ENCODE data around the gene LRP5. TPM values are rescaled to one million over a fixed set of nuclear protein-coding genes. Genes with fewer than 3 reads are reported as not detected.

The LRP5 gene
- total RNA-seq, 2 donors from 2014 or later: 86.8 to 106 TPM

DNA sequence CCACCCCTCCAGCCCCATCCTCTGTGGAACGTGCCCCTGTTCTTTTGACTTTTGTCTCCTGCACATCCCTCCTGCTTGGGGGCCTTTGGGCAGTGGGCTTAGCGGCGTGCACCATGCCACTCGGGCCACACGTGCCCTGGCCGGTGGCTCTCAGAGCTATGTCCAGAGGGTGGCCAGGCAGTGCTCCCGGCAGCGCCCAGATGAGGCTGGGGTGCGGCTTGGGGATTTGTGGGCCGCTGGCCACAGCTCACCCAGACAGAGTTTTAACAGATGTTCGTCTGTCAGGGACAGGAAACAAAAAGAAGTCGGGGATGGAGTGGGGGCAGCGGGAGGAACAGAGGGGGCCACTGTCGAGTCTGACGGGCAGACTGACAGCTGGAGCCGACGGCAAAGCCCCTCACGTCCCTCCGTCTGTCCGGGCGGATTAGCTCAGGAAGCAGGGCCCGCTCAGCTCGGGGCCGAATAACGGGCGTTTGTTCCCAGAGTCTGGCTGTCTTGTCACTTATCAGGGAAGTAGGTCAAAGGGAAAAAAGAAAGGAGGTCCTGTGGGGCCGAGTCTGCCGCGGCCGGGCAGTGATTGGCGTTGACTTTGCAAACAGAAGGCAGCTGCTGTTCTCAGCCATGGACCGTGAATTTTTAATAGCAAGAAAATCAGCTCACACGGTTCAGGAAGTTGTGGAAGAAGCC, 61.6 kb downstream of the LRP5 start:
- ATAC-seq (peak; percentile 74), DNase-seq (peak; percentile 55 to 64)
- intact Hi-C loops (cut with DNase I, micrococcal nuclease): no loop called here

DNA sequence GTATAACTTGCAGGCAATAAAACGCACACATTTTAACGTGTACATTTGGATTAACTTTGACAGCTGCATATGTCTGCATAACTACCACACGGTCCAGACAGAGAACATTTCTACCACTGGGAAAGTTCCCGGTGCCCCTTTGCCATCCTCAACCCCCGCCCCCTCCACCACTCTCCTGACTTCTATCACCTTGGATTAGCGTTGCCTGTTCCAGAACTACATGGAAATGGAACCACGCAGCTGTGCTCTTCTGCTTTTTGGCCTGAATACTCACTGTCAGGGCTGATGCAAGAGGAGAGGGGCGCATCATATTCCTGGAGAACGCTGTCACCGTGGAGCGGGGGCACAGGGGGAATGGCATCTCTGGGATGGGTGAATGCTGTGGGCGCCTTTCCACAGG, 62.1 kb downstream of the LRP5 start:
- intact Hi-C loops (cut with DNase I, micrococcal nuclease): no loop called here
- ATAC-seq (no peak), DNase-seq (no peak)

DNA sequence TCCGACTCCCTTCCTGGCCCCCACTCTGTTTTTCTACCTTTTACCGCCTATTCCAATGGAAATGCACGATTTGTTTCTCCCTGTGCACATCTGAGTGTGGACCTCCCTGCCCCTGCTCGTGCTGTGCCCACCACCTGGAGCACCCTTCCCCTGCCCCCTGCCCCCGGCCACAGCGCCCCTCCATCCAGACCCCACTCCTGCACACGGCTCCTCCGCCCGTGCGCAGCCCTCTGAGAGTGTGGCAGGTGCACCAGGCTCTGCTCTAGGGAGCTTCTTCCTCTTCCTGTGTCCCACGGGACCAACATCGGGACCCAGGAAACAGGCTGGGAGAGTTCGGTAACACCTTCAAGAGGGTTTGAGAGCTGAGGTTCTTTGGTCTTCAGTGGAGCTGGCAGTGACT, 62.9 kb downstream of the LRP5 start:
- no peak for DNase-seq
- intact Hi-C loops (cut with DNase I, micrococcal nuclease): no loop called here
- no peak for ATAC-seq

DNA sequence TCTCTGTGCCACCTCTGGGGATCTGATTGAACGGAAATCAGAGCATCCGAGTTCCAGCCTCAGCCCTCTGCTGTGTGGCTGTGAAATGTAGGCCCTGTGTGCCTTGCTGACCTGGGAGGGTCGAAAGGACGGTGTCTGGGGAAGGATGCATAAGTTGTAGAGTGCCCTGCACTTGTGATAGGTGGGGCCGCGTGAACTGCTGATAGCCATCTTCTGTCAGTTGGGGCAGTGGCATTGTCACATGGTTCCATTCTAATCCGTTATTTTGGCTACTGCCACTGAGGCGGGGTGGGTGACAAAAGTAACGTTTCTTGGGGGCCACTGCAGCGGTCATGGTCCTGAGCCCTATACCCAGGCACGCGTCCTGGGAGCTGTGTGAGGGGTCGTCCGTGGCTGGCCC, 63.4 kb downstream of the LRP5 start:
- intact Hi-C loops (cut with DNase I, micrococcal nuclease): no loop called here
- ATAC-seq (no peak), DNase-seq (no peak)

DNA sequence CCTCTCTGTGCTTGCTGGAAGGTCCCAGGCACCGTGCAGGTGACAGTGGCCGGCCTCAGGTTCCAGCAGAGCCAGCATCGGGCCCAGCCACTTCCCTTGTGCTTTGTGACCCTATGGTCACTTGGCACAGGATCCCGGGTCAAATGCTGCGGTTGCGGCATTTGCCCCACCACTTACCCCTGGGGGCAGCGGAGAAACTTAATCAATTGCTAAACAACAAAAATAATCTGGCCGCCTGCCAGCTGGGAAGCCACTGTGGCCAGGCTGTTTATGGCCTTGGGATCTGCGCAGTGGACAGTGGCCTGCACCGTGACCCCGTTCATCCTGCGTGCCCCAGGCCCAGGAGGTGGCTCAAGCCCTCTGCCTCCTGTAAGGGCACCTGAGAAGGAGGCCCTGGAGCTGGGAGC, 65.0 kb downstream of the LRP5 start:
- intact Hi-C loops (cut with DNase I, micrococcal nuclease): no loop called here
- DNase-seq: no peak
- ATAC-seq: no peak

DNA sequence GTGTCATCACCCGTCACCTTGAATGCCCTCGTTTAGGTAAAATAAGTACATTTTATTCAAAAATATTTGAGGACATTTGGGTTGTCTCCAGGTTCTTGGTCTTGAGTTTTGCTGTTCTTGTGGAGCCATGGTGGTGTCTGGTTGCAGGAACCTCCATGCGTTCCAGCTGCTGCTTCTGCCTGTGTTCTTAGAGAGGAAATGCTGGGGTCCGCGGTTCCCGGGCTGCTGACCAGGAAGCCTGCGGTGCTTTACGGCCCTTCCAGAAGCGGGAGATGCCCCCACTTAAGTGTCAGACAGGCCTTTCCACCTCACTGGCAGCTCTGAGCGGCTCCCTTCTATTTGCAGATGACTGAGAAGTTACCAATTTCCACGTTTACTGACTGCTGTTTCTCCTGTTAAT, 66.8 kb downstream of the LRP5 start:
- ATAC-seq (no peak), DNase-seq (no peak)
- intact Hi-C loops (cut with DNase I, micrococcal nuclease): no loop called here

DNA sequence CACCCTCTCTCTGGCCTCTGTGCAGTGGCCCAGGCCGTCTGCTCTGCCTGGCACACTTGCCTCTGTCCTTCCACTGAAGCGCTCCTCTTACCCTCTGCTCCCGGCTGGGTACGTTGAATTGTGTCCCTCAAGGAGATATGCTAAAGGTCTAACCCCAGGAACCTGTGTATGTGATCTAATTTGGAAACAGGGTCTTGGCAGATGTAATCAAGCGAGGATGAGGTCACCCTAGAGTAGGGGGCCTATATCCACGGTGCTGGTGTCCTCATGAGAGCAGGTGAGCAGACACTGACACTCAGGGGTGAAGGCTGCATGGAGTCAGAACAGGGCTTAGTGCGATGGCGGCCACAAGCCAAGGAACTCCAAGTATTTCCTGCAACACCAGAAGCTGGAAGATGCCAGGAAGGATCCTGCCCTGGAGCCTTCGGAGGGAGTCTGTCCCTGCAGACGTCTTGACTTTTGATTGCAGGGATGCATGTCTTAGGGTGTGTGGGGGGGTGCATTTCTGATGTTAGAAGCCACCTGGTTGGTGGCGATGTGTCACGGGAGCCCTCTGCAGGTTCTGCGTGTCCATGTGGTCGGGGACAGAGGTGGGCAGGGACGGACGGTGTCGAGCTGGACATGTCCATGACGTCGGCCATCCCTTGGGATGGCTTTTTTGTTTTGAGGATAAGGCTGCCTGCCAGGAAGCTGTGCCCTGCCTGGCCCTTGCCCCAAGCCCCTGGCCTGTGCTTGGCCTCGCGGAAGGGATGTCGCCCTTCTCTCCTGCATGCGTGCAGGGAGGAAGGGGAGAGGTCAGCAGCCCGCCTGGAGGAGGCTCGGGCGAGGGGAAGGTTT, 68.6 kb downstream of the LRP5 start:
- ATAC-seq: peak; percentile 1
- no peak for DNase-seq
- intact Hi-C loops (cut with DNase I, micrococcal nuclease): loop anchor here in 1 of 2 donors (5.0 to 10.0 kb wide), 2 partner anchors 76 to 124 kb away; no protein-coding TSS in a partner anchor

DNA sequence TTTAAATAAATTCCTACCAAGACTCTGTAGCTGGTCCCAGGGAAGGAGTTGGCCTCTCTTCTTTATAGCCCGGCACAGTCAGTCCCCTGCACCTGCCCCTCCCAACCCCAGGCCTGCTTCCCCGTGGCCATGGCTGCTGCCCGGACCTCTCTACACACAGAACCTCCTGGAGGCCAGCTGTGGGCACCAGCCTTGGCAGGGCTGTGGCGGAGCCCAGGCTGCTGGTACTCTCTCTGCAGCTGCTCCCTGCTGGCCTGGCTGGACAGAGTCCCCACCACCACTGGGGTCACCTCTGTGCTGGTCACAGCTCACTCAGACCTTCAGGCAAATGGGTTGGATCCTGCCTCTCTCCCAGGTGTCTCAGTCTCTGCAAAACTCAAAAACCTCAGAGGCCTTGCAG, 69.3 kb downstream of the LRP5 start:
- ATAC-seq (peak; percentile 22), DNase-seq (peak in 1 of 2 donors; percentile 40)
- intact Hi-C loops (cut with DNase I, micrococcal nuclease): loop anchor here in 1 of 2 donors (5.0 to 10.0 kb wide), 2 partner anchors 77 to 124 kb away; no protein-coding TSS in a partner anchor

DNA sequence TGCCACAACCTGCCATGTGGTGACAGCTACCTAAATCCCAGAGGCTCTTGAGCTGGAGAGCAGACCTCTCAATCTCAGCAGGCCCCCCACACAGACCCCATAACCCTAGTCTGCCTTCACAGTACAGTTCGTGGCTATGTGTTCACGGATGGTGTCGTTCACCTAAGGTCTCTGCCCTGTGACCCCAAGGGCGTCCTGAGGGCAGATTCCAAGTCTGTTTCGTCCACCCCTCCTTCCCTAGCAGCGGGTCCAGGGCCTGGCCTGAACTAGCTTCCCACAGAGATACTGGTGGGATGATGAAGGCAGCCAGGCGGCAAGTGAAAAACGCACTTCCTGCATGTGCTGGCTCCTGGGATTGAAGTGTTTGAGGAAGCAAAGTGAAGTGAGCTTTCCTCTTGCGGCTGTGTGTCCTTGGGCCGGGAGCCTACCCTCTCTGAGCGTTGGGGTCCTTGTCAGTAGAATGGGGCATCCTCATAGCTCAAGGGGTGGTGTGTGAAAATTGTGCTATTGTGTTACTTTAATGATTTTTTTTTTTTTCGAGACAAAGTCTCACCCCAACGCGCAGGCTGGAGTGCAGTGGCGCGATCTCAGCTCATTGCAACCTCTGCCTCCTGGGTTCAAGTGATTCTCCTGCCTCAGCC, 70.1 kb downstream of the LRP5 start:
- DNase-seq (no peak), ATAC-seq (no peak)
- intact Hi-C loops (cut with DNase I, micrococcal nuclease): loop anchor here in 1 of 2 donors (5.0 to 10.0 kb wide), 2 partner anchors 78 to 125 kb away; no protein-coding TSS in a partner anchor

DNA sequence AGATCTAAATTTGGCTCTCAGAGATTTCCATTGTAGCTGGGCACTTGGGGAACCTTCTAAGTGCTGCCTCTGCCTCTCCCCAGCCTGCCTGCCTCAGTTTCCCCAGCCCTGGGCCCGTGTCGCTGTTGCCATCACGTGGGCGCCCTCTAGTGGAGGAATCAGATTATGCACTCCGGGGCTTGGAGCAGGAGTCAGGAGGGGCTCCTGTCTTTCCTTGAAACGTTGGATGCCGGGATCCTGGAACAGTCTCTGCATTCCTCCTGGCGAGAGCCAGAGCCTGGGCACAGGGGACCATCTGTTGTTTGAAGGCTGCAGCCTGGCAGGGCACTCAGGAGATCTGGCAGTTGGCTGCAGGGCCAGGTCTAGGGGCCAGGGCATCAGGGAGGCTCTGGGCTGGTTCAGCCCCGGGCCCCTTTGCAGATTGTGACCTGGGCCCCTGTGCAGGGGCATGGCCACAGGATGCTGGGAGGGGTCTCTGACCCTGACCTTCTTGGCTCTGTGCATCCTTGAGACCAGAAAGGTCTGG, 71.6 kb downstream of the LRP5 start:
- ATAC-seq: no peak
- DNase-seq: peak in 1 of 2 donors; percentile 83
- intact Hi-C loops (cut with DNase I, micrococcal nuclease): loop anchor here in 1 of 2 donors (5.0 to 10.0 kb wide), 2 partner anchors 79 to 127 kb away; no protein-coding TSS in a partner anchor

DNA sequence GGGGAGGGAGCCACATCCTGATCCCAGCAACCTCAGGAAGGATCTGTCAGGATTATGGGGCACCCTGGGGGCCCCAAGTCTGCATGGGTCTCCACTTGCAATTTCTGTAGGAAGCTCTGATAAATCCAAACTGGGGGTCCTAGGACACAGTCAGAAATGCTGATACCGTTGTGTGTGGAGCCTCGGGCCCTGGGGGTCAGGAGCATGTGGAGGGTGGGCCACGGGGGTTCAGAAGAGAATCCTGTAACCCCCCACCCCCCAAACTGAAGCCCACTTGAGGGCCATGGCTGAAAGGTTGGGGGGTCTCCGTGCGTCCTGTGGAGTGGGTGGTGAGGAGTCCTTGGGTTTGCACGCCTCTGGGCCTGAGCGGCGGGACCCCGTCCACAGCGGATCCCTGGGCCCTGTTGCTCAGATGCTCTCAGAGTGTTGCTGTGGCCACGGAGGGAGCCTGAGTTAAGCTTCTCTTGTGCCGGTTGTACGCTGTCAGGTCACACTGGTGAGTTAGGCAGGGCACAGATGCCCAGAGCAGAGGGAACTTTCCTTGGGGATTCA, 72.2 kb downstream of the LRP5 start:
- no peak for ATAC-seq
- DNase-seq: no peak
- intact Hi-C loops (cut with DNase I, micrococcal nuclease): loop anchor here in 1 of 2 donors (5.0 to 10.0 kb wide), 2 partner anchors 80 to 127 kb away; no protein-coding TSS in a partner anchor

DNA sequence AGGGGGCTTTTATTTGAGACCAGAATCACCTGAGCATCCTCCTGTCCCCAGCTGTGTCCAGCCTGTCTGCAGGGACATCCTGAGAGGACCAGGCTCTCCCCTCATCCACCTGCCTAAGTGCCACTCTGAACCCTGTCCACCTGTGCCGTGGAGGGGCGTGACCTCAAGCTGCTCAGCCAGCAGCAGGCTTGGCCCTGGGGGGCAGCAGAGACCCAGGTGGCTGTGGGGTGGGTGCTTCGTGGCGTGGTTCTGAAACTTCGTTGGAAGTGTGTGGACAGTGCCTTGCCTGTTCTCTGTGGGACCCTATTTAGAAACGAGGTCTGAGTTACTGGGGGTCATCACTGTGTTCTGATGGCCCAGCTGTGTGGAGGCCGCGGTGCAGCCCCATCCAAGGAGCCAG, 72.7 kb downstream of the LRP5 start:
- DNase-seq (no peak), ATAC-seq (no peak)
- intact Hi-C loops (cut with DNase I, micrococcal nuclease): loop anchor here in 1 of 2 donors (10.0 kb wide), 1 partner anchor 80 kb away; no protein-coding TSS in a partner anchor

DNA sequence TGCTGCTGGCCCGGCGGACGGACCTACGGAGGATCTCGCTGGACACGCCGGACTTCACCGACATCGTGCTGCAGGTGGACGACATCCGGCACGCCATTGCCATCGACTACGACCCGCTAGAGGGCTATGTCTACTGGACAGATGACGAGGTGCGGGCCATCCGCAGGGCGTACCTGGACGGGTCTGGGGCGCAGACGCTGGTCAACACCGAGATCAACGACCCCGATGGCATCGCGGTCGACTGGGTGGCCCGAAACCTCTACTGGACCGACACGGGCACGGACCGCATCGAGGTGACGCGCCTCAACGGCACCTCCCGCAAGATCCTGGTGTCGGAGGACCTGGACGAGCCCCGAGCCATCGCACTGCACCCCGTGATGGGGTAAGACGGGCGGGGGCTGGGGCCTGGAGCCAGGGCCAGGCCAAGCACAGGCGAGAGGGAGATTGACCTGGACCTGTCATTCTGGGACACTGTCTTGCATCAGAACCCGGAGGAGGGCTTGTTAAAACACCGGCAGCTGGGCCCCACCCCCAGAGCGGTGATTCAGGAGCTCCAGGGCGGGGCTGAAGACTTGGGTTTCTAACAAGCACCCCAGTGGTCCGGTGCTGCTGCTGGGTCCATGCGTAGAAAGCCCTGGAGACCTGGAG, 74.1 kb downstream of the LRP5 start:
- DNase-seq: no peak
- intact Hi-C loops (cut with DNase I, micrococcal nuclease): loop anchor here in 1 of 2 donors (10.0 kb wide), 1 partner anchor 82 kb away; no protein-coding TSS in a partner anchor
- no peak for ATAC-seq

DNA sequence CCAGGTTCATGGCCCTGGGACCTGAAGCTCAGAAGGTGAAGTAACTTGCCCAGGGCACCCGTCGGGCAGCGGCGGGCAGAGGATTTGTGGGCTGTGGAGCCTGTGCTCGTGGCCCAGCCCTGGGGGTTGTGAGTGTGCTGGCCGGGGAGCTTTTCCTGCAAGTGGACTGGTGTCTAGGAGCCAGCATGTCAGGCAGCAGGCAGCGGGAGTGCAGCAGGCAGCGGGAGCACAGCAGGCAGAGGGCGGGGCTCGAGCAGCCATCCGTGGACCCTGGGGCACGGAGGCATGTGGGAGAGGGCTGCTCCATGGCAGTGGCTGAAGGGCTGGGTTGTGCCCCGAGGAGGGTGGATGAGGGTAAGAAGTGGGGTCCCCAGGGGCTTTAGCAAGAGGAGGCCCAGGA, 75.4 kb downstream of the LRP5 start:
- ATAC-seq (no peak), DNase-seq (no peak)
- intact Hi-C loops (cut with DNase I, micrococcal nuclease): loop anchor here in 1 of 2 donors (10.0 kb wide), 1 partner anchor 83 kb away; no protein-coding TSS in a partner anchor

DNA sequence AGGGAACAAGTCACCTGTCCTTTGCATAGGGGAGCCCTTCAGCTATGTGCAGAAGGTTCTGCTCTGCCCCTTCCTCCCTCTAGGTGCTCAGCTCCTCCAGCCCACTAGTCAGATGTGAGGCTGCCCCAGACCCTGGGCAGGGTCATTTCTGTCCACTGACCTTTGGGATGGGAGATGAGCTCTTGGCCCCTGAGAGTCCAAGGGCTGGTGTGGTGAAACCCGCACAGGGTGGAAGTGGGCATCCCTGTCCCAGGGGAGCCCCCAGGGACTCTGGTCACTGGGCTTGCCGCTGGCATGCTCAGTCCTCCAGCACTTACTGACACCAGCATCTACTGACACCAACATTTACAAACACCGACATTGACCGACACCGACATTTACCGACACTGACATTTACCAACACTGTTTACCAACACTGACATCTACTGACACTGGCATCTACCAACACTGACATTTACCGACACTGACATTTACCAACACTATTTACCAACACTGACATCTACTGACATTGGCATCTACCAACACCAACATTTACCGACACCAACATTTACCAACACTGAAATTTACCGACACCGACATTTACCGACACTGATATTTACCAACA, 76.3 kb downstream of the LRP5 start:
- ATAC-seq (no peak), DNase-seq (no peak)
- intact Hi-C loops (cut with DNase I, micrococcal nuclease): loop anchor here in 1 of 2 donors (10.0 kb wide), 1 partner anchor 84 kb away; no protein-coding TSS in a partner anchor

DNA sequence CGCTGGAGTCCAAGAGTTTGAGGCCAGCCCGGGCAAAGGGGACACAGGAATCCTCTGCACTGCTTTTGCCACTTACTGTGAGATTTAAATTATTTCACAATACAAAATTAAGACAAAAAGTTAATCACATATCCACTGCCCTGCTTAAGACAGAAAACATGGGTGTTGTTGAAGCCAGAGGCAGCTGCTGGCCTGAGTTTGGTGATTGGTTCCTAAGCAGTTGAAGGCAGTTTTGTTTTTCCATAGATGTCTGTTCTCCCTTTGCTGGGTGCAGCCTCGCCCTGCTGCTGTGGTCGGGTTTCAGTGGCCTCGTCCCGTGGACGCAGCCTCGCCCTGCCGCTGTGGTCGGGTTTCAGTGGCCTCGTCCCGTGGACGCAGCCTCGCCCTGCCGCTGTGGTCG, 77.9 kb downstream of the LRP5 start:
- ATAC-seq: no peak
- DNase-seq: no peak
- intact Hi-C loops (cut with DNase I, micrococcal nuclease): no loop called here

DNA sequence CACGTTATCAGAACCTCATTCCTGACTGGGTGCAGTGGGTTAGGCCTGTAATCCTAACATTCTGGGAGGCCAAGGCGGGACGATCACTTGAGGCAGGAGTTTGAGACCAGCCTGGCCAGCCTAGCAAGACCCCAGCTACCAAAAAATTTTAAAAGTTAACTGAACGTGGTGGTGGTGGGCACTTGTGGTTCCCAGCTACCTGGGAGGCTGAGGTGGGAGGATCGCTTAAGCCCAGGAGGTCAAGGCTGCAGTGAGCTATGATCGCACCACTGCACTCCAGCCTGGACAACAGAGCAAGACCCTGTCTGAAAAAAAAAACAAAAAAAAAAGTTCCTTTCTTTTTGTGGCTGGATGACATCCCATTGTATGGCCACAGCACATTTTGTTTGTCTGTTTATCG, 80.4 kb downstream of the LRP5 start:
- no peak for ATAC-seq
- intact Hi-C loops (cut with DNase I, micrococcal nuclease): no loop called here

DNA sequence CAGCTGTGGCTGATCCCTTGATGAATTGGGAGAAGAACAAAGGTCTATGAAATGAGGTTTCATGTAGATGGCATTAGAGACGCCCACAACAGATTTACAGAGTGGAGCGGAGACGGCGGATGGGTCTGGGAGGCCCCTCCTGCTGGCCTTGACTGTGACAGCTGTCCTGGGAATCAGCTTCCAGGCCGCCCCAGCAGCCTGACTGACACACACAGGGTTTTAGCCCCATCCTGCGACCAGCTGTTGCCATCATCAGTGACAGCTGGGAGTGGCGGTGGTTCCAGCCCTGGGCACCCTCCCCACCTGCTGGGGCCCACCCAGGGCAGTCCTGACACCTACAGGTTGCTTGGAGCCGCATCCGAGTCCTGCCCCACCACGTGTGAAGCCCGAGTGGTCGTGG, 84.1 kb downstream of the LRP5 start:
- ATAC-seq (no peak), DNase-seq (no peak)
- intact Hi-C loops (cut with DNase I, micrococcal nuclease): no loop called here

More for the DNA sequence above, 80.4 kb downstream of the LRP5 start:
- no peak for DNase-seq

Measured in left colon (tissue), 2 donors.